GM21619 (cell line): ENCODE data around the gene APBA2.
"Not testable (repeated sequence)": the region's sequence is repeated elsewhere in the genome, so short reads cannot be mapped to it uniquely, and the experiment has no call there.

Experiments
- ATAC-seq: cut with Tn5 transposase; IDR thresholded peaks from one replicate; pipeline ENCODE4 v1.9.1; 2021; ENCODE audit not compliant: unreplicated experiment

The APBA2 gene

GRCh38 chr15:29098652-29099051, 212.9 kb downstream of the APBA2 start:
- no peak for ATAC-seq

DNA sequence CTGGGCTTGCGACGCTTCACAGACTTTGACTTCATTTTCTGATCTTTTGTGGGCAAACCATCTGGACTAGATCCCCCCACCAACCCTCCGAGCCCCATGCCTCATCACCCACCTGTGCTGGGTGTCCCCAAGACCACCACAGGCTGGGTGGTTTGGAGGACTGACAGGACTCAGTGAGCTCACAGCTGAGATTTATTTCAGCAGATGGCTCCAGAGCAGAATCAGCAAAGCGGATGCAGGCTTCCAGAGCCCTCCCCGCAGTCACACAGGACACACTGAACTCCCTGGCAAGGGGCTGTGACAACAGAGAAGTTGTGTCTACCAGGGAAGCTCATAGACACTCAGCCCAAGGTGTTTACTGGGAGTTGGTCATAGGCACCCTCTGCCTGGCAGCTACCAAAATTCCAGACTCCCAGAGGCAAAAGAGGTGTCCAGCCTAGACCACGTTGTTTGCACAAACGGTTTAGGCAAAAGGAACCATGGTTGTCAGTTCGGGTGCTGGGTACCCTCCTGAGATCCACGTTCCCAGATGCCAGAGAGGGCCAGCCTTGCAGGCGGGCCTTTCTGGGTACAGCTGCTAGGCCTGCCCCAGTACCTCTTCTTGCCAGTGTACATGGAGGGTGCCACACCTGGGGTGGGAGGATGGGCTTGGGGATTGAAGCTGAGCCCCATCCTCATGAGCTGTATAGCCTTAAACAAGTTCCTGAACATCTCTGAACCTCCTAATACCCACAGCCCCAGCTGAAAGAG, 213.5 kb downstream of the APBA2 start:
- ATAC-seq = no peak

- no peak for ATAC-seq
These were observed 214.8 kb downstream of the APBA2 start for GRCh38 chr15:29100486-29101000.

DNA sequence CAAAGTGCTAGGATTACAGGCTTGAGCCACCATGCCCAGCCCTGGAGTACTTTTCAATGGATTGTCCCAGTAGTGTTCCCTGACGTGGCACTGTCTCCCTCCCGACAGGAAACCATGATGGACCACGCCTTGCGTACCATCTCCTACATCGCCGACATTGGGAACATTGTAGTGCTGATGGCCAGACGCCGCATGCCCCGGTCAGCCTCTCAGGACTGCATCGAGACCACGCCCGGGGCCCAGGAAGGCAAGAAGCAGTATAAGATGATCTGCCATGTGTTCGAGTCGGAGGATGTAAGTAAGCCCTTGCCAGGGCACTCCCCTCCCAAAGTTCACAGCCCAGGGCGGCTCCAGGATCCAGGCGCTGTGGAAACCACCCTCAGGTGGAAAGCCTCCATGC, 215.7 kb downstream of the APBA2 start:
- no peak for ATAC-seq

GRCh38 chr15:29102173-29102794, 216.5 kb downstream of the APBA2 start:
- ATAC-seq = not testable (repeated sequence)

- peak; percentile 12 for ATAC-seq
These were observed 217.4 kb downstream of the APBA2 start for GRCh38 chr15:29102911-29103823.

DNA sequence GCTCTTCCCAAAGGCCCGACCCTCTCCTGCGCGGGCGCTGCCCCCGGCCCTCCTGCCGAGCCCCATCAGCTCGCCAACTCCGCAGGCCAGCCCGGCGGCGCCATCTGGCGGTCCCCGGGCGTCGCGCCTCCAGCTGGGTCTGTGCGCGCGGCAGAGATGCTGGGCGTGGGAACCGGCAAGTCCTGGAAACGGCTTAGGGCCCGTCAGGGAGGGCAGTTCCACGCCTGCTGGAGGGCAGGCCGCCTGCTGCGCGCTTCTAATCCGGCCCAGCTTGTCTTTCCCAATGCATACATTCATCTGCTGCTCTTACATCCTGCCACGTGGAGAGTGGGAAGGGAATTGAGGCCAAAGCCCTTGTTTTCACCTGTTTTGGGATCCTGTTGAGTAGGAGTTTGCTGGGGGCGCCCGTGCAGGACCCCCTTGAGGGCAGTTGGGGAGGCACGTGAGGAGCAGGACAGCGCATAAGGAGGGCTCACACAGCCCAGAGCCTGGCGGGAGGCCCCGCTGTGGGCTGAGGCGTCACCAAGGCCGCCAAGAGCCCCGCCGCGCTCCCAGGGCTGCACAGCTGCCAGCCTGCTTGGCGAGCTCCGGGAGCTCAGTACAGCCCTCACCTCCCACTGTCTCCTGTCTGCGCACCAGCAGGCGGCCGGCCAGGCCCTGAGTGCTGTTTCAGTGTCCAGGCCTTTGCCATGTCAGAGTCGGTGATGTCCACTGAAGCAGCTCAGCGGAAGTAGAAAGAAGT, 218.2 kb downstream of the APBA2 start:
- ATAC-seq = peak; percentile 62

DNA sequence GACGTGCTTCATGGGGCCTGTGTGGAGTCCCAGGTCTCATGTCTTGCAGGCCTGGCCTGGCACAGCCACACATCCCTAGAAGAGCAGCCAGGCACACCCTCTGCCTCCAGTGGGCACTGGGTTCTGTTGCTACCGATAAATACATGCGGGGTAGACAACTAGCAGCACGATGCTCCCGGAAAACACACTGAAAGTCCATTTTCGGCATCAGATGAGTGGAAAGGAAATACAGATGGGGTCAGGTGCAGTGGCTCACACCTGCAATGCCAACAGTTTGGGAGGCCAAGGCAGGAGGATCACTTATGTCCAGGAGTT, 218.7 kb downstream of the APBA2 start:
- ATAC-seq = no peak

DNA sequence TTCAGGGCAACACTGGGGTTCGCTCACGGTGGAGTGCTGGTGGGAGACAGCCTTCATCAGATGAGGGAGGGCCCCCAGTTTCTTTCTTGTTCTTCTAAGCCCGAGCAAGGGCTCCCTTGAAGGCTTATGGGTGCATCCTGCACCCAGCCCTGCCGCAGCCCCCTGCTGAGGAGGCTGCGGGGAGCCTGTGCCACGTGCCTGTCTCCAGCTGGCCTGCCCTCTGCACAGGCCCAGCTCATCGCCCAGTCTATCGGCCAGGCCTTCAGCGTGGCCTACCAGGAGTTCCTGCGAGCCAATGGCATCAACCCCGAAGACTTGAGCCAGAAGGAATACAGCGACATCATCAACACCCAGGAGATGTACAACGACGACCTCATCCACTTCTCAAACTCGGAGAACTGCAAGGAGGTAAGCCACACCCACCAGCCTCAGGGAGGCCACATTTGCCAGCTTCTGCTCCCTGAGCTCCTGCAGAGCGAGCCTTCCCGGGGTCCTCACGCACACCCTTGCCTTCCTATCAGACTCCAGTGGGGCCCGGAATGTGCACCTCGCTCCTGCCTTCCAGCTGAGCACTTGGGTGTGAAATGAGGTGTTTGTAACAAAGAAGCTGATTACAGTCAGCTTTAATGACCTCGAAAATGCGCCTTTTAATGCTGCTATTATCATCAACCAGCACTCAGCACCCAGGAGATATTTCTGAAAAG, 219.5 kb downstream of the APBA2 start:
- ATAC-seq = no peak

GRCh38 chr15:29106116-29106515, 220.3 kb downstream of the APBA2 start:
- no peak for ATAC-seq

- ATAC-seq = no peak
These were observed 220.9 kb downstream of the APBA2 start for GRCh38 chr15:29106551-29107290.

- ATAC-seq = no peak
These were observed 221.6 kb downstream of the APBA2 start for GRCh38 chr15:29107291-29107890.

DNA sequence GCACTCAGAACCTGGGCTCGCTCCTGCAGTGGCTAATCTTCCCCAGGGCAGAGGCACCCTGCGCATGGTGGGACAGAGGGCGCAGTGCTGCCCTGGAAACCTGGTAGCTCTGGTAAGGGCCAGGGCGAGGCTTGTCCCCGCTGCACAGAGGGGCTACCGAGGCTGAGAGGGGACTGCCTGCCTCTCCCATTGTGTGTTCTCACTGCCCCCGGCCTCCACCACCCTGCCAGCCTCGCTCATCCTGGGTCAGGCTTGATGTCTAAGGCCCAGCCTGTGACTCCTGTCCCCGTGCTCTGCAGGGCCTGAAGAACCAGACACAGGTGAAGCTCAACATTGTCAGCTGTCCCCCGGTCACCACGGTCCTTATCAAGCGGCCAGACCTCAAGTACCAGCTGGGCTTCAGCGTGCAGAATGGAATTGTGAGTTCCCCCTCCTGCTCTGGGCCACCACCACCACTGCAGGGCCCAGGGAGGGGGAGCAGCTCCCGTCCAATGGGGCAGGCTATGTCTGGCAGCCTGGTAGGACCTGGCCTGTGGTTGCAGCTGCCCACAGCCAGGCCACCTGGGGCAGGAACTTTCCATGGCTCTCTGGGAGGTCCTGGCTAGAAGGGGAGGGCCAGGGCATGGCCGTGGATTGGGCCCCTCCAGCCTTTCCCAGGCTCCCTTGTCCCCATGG, 222.3 kb downstream of the APBA2 start:
- no peak for ATAC-seq

DNA sequence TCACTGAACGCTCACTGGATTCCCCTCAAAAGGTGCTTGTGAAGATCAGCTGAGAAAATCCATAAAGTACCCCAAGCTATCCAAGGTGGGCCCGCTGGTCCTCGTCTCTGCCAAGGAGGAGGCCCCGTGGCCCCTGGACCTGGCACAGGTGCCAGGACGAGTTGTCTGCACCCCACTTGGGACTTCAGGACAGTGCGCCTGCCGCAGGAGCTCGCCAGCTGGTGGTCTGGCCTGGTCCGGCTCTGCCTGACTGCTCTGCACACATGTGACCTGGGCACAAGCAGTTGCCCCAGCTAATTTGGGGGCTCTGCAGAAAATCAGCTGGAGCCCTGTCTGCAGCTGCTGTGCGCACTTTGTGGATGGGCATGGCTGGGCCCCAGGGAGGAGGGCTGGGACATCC, 224.0 kb downstream of the APBA2 start:
- ATAC-seq = no peak

- no peak for ATAC-seq
These were observed 224.4 kb downstream of the APBA2 start for GRCh38 chr15:29110176-29110575.

DNA sequence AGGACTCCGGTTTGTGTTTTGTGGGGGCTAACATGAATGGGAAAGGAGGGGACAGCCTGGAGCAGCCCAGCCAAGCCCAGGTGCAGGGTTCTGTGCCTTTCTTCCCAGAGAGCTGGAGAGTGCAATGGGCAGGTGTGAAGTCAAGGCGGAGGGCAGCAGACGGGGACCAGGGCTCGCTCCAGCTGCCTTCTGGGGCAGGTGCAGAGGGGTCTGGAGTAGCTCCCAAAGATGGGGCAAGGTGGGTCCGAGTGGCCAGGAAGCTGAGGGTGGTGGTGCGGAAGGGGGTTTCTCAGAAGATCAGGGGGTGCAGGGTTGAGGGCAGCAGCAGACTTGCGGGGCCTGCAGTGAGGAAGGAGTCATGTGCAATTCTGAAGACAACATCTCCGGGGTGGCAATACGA, 225.0 kb downstream of the APBA2 start:
- no peak for ATAC-seq

- no peak for ATAC-seq
These were observed 226.0 kb downstream of the APBA2 start for GRCh38 chr15:29111705-29112281.
